Nephron (organoid): Measurements from ENCODE around the gene ZNF496.
"Not testable (repeated sequence)": the region's sequence is repeated elsewhere in the genome, so short reads cannot be mapped to it uniquely, and the experiment has no call there.

ENCODE experiments used
- H3K27ac Mint-ChIP-seq, 3 experiments: 2 replicates each; pipeline ENCODE4 v1.8.0; 2020; ENCODE audit warnings: mixed read lengths in 3 of 3, mild to moderate bottlenecking in 2 of 3, moderate library complexity in 1 of 3
- H3K27me3 Mint-ChIP-seq: 2 replicates; pipeline ENCODE4 v1.8.0; 2021; ENCODE audit warnings: low read depth, mild to moderate bottlenecking, moderate library complexity, mixed read lengths
- H3K36me3 Mint-ChIP-seq: 2 replicates; pipeline ENCODE4 v1.8.0; 2020; ENCODE audit warnings: low read depth, mixed read lengths
- H3K4me1 Mint-ChIP-seq: 2 replicates; pipeline ENCODE4 v1.8.0; 2020; ENCODE audit warnings: mixed read lengths
- H3K4me3 Mint-ChIP-seq, 3 experiments: 2 replicates each; pipeline ENCODE4 v1.8.0; 2020; ENCODE audit warnings: mild to moderate bottlenecking in 3 of 3, mixed read lengths in 3 of 3, moderate library complexity in 2 of 3
- H3K9me3 Mint-ChIP-seq: 2 replicates; pipeline ENCODE4 v1.8.0; 2020; ENCODE audit warnings: mixed read lengths
- TF ChIP-seq, protein P1 (sequence below), 3 experiments: fragments of 200-600 bp; sonication (generic); IDR thresholded peaks; one replicate each; pipeline ENCODE4 v1.5.0; 2021; ENCODE audit warnings: antibody characterized with exemption in 3 of 3; ENCODE audit not compliant: unreplicated experiment in 3 of 3

The ZNF496 gene

DNA sequence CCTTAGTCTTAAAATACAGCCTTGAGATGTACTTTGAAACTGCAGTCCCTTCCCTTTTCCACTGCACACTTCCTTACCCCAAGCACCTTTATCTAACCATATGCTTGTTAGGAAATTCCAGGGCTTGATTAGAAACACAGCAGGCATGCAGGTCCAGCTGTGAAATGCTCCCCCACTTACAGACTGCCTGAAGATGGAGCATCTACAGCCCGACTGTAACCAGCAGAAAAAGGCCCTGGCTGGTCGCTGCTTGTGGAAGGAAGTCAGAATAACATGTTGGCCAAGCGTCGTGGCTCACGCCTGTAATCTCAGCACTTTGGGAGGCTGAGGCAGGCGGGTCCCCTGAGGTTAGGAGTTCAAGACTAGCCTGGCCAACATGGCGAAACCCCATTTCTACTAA is 38.6 kb downstream of the ZNF496 start:
- H3K4me1 Mint-ChIP-seq = no peaks in the 10 kb centered on the region
- TF ChIP-seq, protein P1, sequence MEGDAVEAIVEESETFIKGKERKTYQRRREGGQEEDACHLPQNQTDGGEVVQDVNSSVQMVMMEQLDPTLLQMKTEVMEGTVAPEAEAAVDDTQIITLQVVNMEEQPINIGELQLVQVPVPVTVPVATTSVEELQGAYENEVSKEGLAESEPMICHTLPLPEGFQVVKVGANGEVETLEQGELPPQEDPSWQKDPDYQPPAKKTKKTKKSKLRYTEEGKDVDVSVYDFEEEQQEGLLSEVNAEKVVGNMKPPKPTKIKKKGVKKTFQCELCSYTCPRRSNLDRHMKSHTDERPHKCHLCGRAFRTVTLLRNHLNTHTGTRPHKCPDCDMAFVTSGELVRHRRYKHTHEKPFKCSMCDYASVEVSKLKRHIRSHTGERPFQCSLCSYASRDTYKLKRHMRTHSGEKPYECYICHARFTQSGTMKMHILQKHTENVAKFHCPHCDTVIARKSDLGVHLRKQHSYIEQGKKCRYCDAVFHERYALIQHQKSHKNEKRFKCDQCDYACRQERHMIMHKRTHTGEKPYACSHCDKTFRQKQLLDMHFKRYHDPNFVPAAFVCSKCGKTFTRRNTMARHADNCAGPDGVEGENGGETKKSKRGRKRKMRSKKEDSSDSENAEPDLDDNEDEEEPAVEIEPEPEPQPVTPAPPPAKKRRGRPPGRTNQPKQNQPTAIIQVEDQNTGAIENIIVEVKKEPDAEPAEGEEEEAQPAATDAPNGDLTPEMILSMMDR (IDR thresholded peaks at IDR 0.05; ENCODE audit: unreplicated experiment in 3 of 3) = no peak
- peaks cover 16% of the 10 kb centered on the region for H3K9me3 Mint-ChIP-seq
- no peak overlapping the region for H3K4me3 Mint-ChIP-seq
- no peaks in the 10 kb centered on the region for H3K27me3 Mint-ChIP-seq
- no peak overlapping the region for H3K27ac Mint-ChIP-seq
- H3K36me3 Mint-ChIP-seq = peaks cover 24% of the 10 kb centered on the region

DNA sequence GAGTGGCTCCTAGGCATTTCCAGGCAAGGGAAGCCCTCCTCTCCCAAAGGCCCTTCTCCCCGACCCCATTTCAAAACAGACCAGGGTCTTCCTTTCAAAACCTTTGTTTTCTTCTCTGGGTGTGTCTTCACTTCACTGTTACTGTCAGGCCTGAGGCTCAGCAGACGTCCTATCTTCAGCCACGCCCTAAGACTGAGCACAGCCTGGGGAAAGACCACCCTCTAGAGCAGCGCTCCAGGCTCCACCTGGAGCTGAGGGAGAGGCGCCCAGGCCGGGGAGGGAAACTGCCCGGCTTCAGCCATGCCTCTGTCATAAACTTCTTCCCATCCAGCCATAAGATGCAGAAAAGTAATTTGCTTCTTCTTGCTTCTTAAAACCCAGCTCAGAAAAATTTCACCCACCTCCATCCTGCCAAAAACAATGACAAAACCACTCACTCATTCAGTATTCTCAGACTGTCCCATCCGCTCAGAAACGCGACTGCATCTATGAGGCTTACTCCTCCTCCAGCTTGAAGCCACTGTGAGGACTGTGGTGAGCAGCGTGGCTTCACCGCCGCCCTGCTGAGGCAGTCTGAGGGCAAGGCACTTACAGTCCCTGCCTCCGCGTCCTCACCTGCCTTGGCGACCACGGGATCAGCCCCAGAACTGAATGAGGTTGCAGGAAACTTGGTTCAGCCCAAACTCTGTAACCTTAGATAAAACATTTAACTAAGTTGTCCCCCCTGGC is 39.7 kb downstream of the ZNF496 start:
- Mint-ChIP-seq H3K4me3 (no peak overlapping the region), H3K36me3 (peaks cover 28% of the 10 kb centered on the region), H3K27me3 (no peaks in the 10 kb centered on the region), H3K27ac (no peak overlapping the region), H3K9me3 (peaks cover 23% of the 10 kb centered on the region), H3K4me1 (no peaks in the 10 kb centered on the region)
- TF ChIP-seq, protein P1 (IDR thresholded peaks at IDR 0.05; ENCODE audit: unreplicated experiment in 3 of 3) = no peak

DNA sequence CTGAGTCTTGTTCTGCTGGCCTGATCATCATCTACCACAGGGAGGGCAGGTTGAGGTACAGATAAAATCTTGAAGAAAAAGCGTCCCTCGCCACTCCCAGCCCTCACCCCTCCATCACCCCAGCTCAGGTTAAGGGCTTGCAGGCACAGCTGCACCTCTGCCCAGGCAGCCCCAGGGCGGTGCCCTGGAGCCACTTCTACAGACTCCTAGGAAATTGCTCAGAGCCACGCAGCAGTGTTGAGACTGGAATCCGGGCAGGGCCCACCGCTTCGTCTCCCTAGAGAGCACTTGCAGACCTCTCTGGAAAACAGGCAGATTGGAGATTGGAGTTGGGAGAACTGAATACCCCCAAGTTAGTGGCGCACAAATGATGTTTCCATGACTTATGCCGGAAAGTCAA is 40.5 kb downstream of the ZNF496 start:
- H3K4me3 Mint-ChIP-seq = no peak overlapping the region
- peaks cover 35% of the 10 kb centered on the region for H3K36me3 Mint-ChIP-seq
- H3K27me3 Mint-ChIP-seq = no peaks in the 10 kb centered on the region
- H3K4me1 Mint-ChIP-seq = no peaks in the 10 kb centered on the region
- TF ChIP-seq, protein P1 (IDR thresholded peaks at IDR 0.05; ENCODE audit: unreplicated experiment in 3 of 3) = no peak
- H3K27ac Mint-ChIP-seq = no peak overlapping the region
- peaks cover 30% of the 10 kb centered on the region for H3K9me3 Mint-ChIP-seq

DNA sequence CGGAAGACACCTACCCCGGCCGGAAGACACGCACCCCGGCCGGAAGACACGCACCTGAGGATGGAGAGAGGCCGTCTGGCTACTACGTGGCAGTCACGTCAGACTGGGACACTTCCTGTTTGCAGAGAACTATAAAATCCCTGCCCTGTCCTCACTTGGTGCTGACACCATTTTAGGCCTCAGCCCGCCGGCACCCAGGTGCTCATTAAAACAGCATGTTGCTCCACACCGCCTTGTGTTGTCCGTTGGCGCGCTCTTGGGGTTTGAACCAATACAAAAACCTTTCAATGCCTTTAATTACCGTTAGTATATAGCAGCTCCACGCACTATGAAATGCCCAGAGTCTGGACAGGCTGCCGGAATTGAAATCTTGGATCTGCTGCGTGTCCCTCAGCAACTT is 41.1 kb downstream of the ZNF496 start:
- TF ChIP-seq, protein P1 (IDR thresholded peaks at IDR 0.05; ENCODE audit: unreplicated experiment in 3 of 3) = no peak
- H3K27ac Mint-ChIP-seq = no peak overlapping the region
- H3K27me3 Mint-ChIP-seq = no peaks in the 10 kb centered on the region
- peaks cover 35% of the 10 kb centered on the region for H3K9me3 Mint-ChIP-seq
- H3K4me1 Mint-ChIP-seq = no peaks in the 10 kb centered on the region
- H3K36me3 Mint-ChIP-seq = peaks cover 40% of the 10 kb centered on the region
- H3K4me3 Mint-ChIP-seq = no peak overlapping the region

DNA sequence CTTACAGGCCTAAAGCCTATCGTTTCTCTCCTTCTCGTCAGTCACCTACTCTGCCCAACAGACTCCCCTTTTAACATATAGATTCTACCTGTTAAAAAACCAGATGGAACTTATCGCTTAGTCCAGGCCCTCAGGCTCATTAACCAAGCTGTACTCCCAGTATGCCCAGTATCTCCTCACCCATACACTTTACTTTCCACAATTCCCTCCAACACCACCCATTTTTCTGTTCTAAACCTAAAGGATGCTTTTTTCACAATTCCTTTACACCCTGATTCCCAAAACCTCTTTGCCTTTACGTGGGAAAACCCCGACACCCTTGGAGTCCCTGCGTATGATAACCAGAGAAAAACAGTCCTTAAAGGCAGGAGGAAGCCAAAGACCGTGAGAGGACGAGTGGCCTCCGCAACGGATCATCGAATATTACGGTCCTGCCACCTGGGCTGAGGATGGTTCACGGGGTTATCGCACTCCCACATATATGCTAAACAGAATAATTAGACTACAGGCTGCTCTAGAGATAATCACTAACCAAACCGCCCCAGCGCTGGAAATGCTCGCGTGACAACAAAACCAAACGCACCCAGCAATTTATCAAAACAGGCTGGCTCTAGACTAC is 42.3 kb downstream of the ZNF496 start:
- Mint-ChIP-seq H3K9me3 (peaks cover 35% of the 10 kb centered on the region), H3K36me3 (peaks cover 40% of the 10 kb centered on the region)
- not testable (repeated sequence) for H3K27me3 Mint-ChIP-seq, H3K4me1 Mint-ChIP-seq, H3K4me3 Mint-ChIP-seq, H3K27ac Mint-ChIP-seq

DNA sequence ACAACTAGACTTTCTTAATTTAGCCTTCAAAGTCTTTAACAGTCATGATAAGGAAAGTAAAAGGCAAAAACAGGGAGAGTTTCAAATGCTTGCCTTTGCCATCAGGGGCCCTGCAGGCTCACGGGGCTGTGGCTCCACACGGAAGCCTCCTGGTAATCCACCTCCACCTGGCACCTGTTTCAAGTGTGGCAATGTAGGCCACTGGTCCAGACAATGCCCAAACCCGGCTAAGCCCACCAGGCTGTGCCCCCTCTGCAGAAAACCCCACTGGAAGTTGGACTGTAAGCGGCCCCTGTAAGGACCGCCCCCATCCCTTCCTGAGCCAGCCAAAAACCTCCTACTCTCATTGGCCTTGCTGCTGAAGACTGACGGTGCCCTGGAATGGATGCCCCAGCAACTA is 43.3 kb downstream of the ZNF496 start:
- Mint-ChIP-seq H3K4me3 (no peak overlapping the region), H3K36me3 (peaks cover 44% of the 10 kb centered on the region), H3K9me3 (peaks cover 35% of the 10 kb centered on the region), H3K27ac (no peak overlapping the region), H3K27me3 (no peaks in the 10 kb centered on the region), H3K4me1 (no peaks in the 10 kb centered on the region)
- TF ChIP-seq, protein P1 (IDR thresholded peaks at IDR 0.05; ENCODE audit: unreplicated experiment in 3 of 3) = no peak
